Tibial nerve (tissue), 3 donors: ENCODE results near the gene ZCCHC24.

Experiments
- CTCF ChIP-seq, 5 experiments: fragments of 200-600 bp in 3 of 5; fragments of 450-650 bp in 2 of 5; sonication (generic) in 3 of 5; IDR thresholded peaks; one replicate each; pipeline ENCODE4 v1.5.1; 2016 to 2019; ENCODE audit warnings: antibody characterized with exemption in 5 of 5, mild to moderate bottlenecking in 3 of 5, moderate library complexity in 2 of 5
- POLR2A ChIP-seq, 2 donors: fragments of 450-650 bp; IDR thresholded peaks; one replicate each; pipeline ENCODE4 v1.6.1; 2017; ENCODE audit warnings: antibody characterized with exemption in 2 of 2, mild to moderate bottlenecking in 2 of 2, moderate library complexity in 2 of 2

DNA sequence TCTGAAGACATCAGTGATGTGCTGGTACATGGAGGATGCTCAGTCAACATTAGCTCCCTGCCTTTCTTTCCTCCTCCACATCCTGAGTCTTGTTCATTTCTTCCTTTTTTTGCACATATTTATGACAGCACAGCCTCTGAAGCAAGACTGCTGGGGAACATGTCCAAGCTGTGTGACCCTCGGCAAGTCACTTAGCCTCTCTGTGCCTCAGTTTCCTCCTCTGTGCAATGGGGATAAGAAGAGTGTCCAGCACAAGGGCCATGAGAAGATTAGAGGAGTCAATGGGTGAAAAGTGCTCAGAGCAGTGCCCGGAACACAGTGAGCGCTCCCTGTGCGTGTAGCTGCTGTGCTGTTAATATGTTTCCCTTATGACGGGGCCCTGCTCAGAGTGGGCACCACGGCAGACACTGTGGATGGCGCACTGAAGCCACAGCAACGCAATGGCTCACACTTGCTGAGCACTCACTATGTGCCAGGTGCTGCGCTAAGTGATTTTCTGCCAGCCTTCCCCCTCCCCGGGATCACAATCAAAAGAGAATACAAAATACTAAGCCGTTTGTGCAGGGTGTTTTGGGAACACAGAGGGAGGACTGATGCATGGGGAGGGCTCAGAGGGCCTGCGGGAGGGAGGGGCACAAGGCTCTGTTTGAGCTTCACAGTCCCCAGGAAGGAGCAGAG lies 28.7 kb downstream of the ZCCHC24 start:
- no peak for TF ChIP-seq CTCF (IDR thresholded peaks at IDR 0.05)
- TF ChIP-seq POLR2A (IDR thresholded peaks at IDR 0.05): no peak
